B cell (primary cell): ENCODE results near the gene DUOXA2. TPM values are rescaled to one million over a fixed set of nuclear protein-coding genes. Genes with fewer than 3 reads are reported as not detected.

Experiments
- ATAC-seq: fragments of 200-7000 bp; cut with Tn5 transposase; one replicate; pipeline ENCODE4 v1.10.0; 2021; ENCODE audit warnings: low read depth, mild to moderate bottlenecking, moderate number of reproducible peaks, moderate library complexity
- CTCF ChIA-PET: fragments of 350-600 bp; sonication (Branson Sonifier 250); formaldehyde crosslinking; loops from one replicate; lab custom pipeline; 2021; ENCODE audit warnings: antibody characterized with exemption, inconsistent platforms; lab: Charles Lee
- POLR2A ChIA-PET: fragments of 350-600 bp; sonication (Branson Sonifier 250); formaldehyde crosslinking; loops from one replicate; lab custom pipeline; 2021; ENCODE audit warnings: antibody characterized with exemption; lab: Charles Lee
- DNase-seq: peaks from one replicate; pipeline ENCODE4 v3.0.0; 2013
- H2AFZ ChIP-seq: 2 replicates; pipeline ENCODE4 v1.6.1; 2012; ENCODE audit warnings: mild to moderate bottlenecking, low read depth, low read length; ENCODE audit not compliant: insufficient read depth, poor library complexity, severe bottlenecking
- H3K27ac ChIP-seq, 2 donors: 1 replicate in 1 of 2; 2 replicates in 1 of 2; pipeline ENCODE4 v1.5.1; 2012 to 2013; ENCODE audit warnings: low read length in 2 of 2, mild to moderate bottlenecking in 2 of 2, moderate library complexity in 1 of 2
- H3K27me3 ChIP-seq, 4 experiments: fragments of 200-600 bp in 1 of 4; sonication (generic) in 1 of 4; replicated peaks in 1 of 4; 1 replicate in 2 of 4; 2 replicates in 2 of 4; pipeline versions ENCODE4 v1.6.1 to v1.7.0; 2013 to 2016; ENCODE audit warnings: low read length in 3 of 4, mild to moderate bottlenecking in 2 of 4, mixed read lengths in 1 of 4, moderate library complexity in 1 of 4; ENCODE audit not compliant: insufficient read depth in 4 of 4, control insufficient read depth in 3 of 4; ENCODE audit errors: control extremely low read depth in 1 of 4
- H3K36me3 ChIP-seq, 2 experiments: replicated peaks in 1 of 2; 1 replicate in 1 of 2; 2 replicates in 1 of 2; pipeline versions ENCODE4 v1.6.1 to v1.7.1; 2013; ENCODE audit warnings: low read length in 1 of 2; ENCODE audit not compliant: insufficient read depth in 2 of 2, control insufficient read depth in 1 of 2; ENCODE audit errors: control extremely low read depth in 1 of 2, extremely low read depth in 1 of 2
- H3K4me1 ChIP-seq, 2 donors: fragments of 200-600 bp in 1 of 2; sonication (generic) in 1 of 2; 1 replicate in 1 of 2; 2 replicates in 1 of 2; pipeline versions ENCODE4 v1.5.1 to v1.6.1; 2013 to 2017; ENCODE audit warnings: low read length in 2 of 2; ENCODE audit not compliant: control insufficient read depth in 2 of 2, insufficient read depth in 2 of 2
- H3K4me2 ChIP-seq: replicated peaks from 2 replicates; pipeline ENCODE3; 2012; ENCODE audit warnings: mild to moderate bottlenecking, low read depth, low read length; ENCODE audit not compliant: poor library complexity, severe bottlenecking
- H3K4me3 ChIP-seq, 5 experiments: fragments of 200-600 bp in 1 of 5; sonication (generic) in 1 of 5; 1 replicate in 3 of 5; 2 replicates in 2 of 5; pipeline versions ENCODE4 v1.5.1 to v1.7.0; 2011 to 2016; ENCODE audit warnings: low read length in 4 of 5, mild to moderate bottlenecking in 4 of 5, low read depth in 2 of 5, control low read depth in 1 of 5, moderate library complexity in 1 of 5; ENCODE audit not compliant: insufficient read depth in 1 of 5; ENCODE audit errors: control extremely low read depth in 1 of 5, extremely low read depth in 1 of 5
- H3K79me2 ChIP-seq: fragments of 200-600 bp; sonication (generic); one replicate; pipeline ENCODE4 v1.6.0; 2016; ENCODE audit warnings: low read length; ENCODE audit not compliant: control insufficient read depth, insufficient read depth
- H3K9ac ChIP-seq: fragments of 200-600 bp; sonication (generic); 2 replicates; pipeline ENCODE4 v1.6.1; 2017; ENCODE audit warnings: mild to moderate bottlenecking, low read length, moderate library complexity
- H3K9me3 ChIP-seq, 3 donors: one replicate each; pipeline versions ENCODE4 v1.6.1 to v1.7.1; 2013; ENCODE audit warnings: low read length in 2 of 3; ENCODE audit not compliant: control insufficient read depth in 2 of 3, insufficient read depth in 1 of 3; ENCODE audit errors: control extremely low read depth in 1 of 3
- H4K20me1 ChIP-seq: 2 replicates; pipeline ENCODE4 v1.6.0; 2012; ENCODE audit warnings: mild to moderate bottlenecking, low read length; ENCODE audit not compliant: insufficient read depth, control insufficient read depth, poor library complexity, severe bottlenecking
- H3K27ac Mint-ChIP-seq: one replicate; pipeline ENCODE4 v1.8.0; 2021; ENCODE audit warnings: mixed read lengths
- H3K27me3 Mint-ChIP-seq: one replicate; pipeline ENCODE4 v1.8.0; 2021; ENCODE audit warnings: mixed read lengths
- H3K4me1 Mint-ChIP-seq: one replicate; pipeline ENCODE4 v1.8.0; 2021; ENCODE audit warnings: mixed read lengths
- H3K4me3 Mint-ChIP-seq: one replicate; pipeline ENCODE4 v1.8.0; 2021; ENCODE audit warnings: mixed read lengths
- H3K9me3 Mint-ChIP-seq: one replicate; pipeline ENCODE4 v1.8.0; 2022; ENCODE audit warnings: mixed read lengths; ENCODE audit not compliant: insufficient read depth
- EZH2 ChIP-seq: IDR thresholded peaks from 2 replicates; pipeline ENCODE4 v1.6.1; 2012; ENCODE audit warnings: borderline replicate concordance, low read depth, mild to moderate bottlenecking, moderate library complexity, low read length; ENCODE audit not compliant: insufficient read depth, poor library complexity, severe bottlenecking
- WGBS: methylation state at CpG from one replicate; pipeline ENCODE4 v1.1.5; 2013; ENCODE audit warnings: missing lambda C conversion rate; ENCODE audit not compliant: insufficient coverage; 5-methylcytosine and 5-hydroxymethylcytosine counted together
- intact Hi-C: fragments of 100-400 bp; cut with micrococcal nuclease; formaldehyde crosslinking; loops from one replicate; pipeline ENCODE4 v1.10.0; 2022
- polyA plus RNA-seq: library from polyadenylated mRNA; depleted of rRNA; stranded (reverse); fragments of >200 nt; gene quantifications from 2 replicates; pipeline ENCODE4 v1.2.3, GENCODE V29; 2012
- total RNA-seq, 2 donors: library from RNA; stranded (reverse); fragments of 120-200 nt in 1 of 2; gene quantifications; 1 replicate in 1 of 2; 2 replicates in 1 of 2; pipeline versions ENCODE4 v1.2.3 to v1.2.4, GENCODE V29; 2013 to 2022
- TF ChIP-seq, protein P1 (sequence below): fragments of 200-600 bp; IDR thresholded peaks from one replicate; pipeline ENCODE4 v1.8.0; 2022; ENCODE audit warnings: antibody characterized with exemption, mild to moderate bottlenecking

DUOXA2 gene
- total and polyA plus RNA-seq, 2 donors (not counting 1 experiment from before 2014, with no cell fraction given), result not detected

DNA sequence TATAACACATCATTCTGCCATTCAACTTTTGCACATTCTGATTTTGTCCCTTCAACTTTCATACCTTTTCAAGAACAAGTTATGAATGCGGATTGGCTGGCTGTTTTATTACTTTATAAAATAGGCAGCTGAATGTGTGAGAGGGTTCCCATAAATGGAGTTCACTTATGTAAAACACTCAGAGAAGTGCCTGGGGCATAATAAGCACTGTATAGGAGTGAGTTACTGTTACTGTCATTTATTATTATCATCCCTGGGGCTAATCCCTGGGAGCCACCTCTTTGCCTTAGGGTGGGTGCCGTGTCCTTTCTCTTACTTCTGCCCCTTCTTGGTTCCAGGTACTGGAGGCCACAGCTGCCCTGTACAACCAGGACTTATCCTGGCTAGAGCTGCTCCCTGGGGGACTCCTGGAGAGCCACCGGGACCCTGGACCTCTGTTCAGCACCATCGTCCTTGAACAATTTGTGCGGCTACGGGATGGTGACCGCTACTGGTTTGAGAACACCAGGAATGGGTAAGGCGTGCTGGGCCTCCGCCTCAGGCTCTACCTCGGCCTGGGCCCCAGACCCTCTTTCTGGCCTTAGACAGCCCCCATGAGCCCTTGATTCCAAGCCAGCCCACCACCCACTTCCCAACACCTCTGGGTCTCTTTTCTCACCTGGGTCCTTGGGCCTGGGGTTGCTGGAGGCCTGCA is 26.6 kb downstream of the DUOXA2 start:
- H2AFZ ChIP-seq, result no peak overlapping the region
- H3K9ac ChIP-seq, result no peak overlapping the region
- Mint-ChIP-seq H3K9me3 (no peaks in the 10 kb centered on the region), H3K4me3 (no peak overlapping the region), H3K27me3 (peaks cover 16% of the 10 kb centered on the region), H3K27ac (no peak overlapping the region), H3K4me1 (peaks cover 5% of the 10 kb centered on the region)
- intact Hi-C loops, result no loop called here
- ATAC-seq (no peak), DNase-seq (no peak)
- ChIA-PET CTCF (interaction anchor here (1.4 to 2.6 kb wide), 2 partner anchors 14 to 172 kb away, joined by 3 to 9 read pairs; no protein-coding TSS in a partner anchor), POLR2A (no interaction called here)
- TF ChIP-seq, protein P1, sequence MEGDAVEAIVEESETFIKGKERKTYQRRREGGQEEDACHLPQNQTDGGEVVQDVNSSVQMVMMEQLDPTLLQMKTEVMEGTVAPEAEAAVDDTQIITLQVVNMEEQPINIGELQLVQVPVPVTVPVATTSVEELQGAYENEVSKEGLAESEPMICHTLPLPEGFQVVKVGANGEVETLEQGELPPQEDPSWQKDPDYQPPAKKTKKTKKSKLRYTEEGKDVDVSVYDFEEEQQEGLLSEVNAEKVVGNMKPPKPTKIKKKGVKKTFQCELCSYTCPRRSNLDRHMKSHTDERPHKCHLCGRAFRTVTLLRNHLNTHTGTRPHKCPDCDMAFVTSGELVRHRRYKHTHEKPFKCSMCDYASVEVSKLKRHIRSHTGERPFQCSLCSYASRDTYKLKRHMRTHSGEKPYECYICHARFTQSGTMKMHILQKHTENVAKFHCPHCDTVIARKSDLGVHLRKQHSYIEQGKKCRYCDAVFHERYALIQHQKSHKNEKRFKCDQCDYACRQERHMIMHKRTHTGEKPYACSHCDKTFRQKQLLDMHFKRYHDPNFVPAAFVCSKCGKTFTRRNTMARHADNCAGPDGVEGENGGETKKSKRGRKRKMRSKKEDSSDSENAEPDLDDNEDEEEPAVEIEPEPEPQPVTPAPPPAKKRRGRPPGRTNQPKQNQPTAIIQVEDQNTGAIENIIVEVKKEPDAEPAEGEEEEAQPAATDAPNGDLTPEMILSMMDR, result no peak
- TF ChIP-seq EZH2, result no peak
- WGBS, result 95% methylated on average over 9 of the region's 10 CpGs
- H3K9me3 ChIP-seq, result no peaks in the 10 kb centered on the region
- no peak overlapping the region for H3K4me3 ChIP-seq
- H3K27me3 ChIP-seq, result peaks cover 0 to 19% (median 9%) of the 10 kb centered on the region in 4 experiments
- no peaks in the 10 kb centered on the region for H3K36me3 ChIP-seq
- H3K4me1 ChIP-seq, result peaks cover 6 to 7% of the 10 kb centered on the region in 2 donors
- H3K4me2 ChIP-seq, result no peak overlapping the region
- H3K79me2 ChIP-seq, result no peaks in the 10 kb centered on the region
- no peaks in the 10 kb centered on the region for H4K20me1 ChIP-seq
- no peak overlapping the region for H3K27ac ChIP-seq

DNA sequence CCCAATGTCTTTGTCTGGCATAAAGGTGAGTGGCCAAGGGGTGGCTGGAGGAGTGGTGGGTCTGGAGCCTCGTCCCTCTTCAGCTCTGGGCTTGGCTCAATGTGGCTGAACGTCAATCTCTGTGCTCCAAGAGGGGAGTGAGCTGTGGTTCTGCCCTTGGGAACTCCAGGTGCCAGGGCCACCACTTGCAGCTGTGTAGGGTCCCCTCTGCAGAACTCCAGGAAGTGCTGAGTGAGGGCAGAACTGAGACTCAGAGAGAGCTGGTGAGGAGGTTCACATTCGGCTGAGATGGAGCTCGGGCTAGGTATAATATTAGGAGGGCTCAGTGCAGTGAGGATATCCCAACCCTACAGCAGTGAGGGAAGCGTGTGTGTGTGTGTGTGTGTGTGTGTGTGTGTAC is 27.3 kb downstream of the DUOXA2 start:
- Histone ChIP-seq H3K27ac (no peak overlapping the region), H3K9me3 (no peaks in the 10 kb centered on the region), H3K79me2 (no peaks in the 10 kb centered on the region), H3K4me3 (no peak overlapping the region), H3K4me1 (peaks cover 1 to 3% of the 10 kb centered on the region in 2 donors), H3K4me2 (no peak overlapping the region), H4K20me1 (no peaks in the 10 kb centered on the region), H3K36me3 (no peaks in the 10 kb centered on the region), H2AFZ (no peak overlapping the region), H3K9ac (no peak overlapping the region), H3K27me3 (peaks cover 0 to 13% (median 6%) of the 10 kb centered on the region in 4 experiments)
- TF ChIP-seq, protein P1, result no peak
- TF ChIP-seq EZH2, result no peak
- ChIA-PET CTCF (interaction anchor here (1.4 to 2.6 kb wide), 3 partner anchors 15 to 173 kb away, joined by 3 to 9 read pairs (median 5); no protein-coding TSS in a partner anchor), POLR2A (no interaction called here)
- peaks cover 12% of the 10 kb centered on the region for H3K27me3 Mint-ChIP-seq
- H3K27ac Mint-ChIP-seq, result no peak overlapping the region
- DNase-seq (no peak), ATAC-seq (no peak)
- 66% methylated on average over 4 of the region's 5 CpGs for WGBS
- intact Hi-C loops, result no loop called here
- H3K9me3 Mint-ChIP-seq, result no peaks in the 10 kb centered on the region
- peaks cover 2% of the 10 kb centered on the region for H3K4me1 Mint-ChIP-seq
- H3K4me3 Mint-ChIP-seq, result no peak overlapping the region
